ENCODE measurements around the gene ANKLE1.

The ANKLE1 gene

GRCh38 chr19:17281391-17282304 lies at the start of gene ANKLE1:
TSS of gene ANKLE1 (plus strand) at chr19:17281901. CDS start at chr19:17281921, 20 bp downstream.
- DNase-seq, result peak in 5 of 14 donors; percentile 12 to 44 (median 19)

GRCh38 chr19:17232258-17232657 lies 49.4 kb upstream of the ANKLE1 start:
- no peak for DNase-seq

GRCh38 chr19:17234911-17235299 lies 46.8 kb upstream of the ANKLE1 start:
- peak in 1 of 14 donors; percentile 15 for DNase-seq

- DNase-seq, result peak in 6 of 14 donors; percentile 6 to 61 (median 32)
Measured at GRCh38 chr19:17235300-17235970, 46.3 kb upstream of the ANKLE1 start.

GRCh38 chr19:17235971-17236777 lies 45.5 kb upstream of the ANKLE1 start:
- DNase-seq, result peak in 1 of 14 donors; percentile 34

- DNase-seq, result peak in 1 of 14 donors; percentile 17
Measured at GRCh38 chr19:17236811-17237543, 44.7 kb upstream of the ANKLE1 start.

GRCh38 chr19:17237747-17238706 lies 43.7 kb upstream of the ANKLE1 start:
- no peak for DNase-seq

- no peak for DNase-seq
Measured at GRCh38 chr19:17240062-17240752, 41.5 kb upstream of the ANKLE1 start.

- no peak for DNase-seq
Measured at GRCh38 chr19:17240826-17241399, 40.8 kb upstream of the ANKLE1 start.

- no peak for DNase-seq
Measured at GRCh38 chr19:17242431-17243208, 39.1 kb upstream of the ANKLE1 start.

GRCh38 chr19:17243211-17243829 lies 38.4 kb upstream of the ANKLE1 start:
- no peak for DNase-seq

- peak in 3 of 14 donors; percentile 12 to 26 (median 19) for DNase-seq
Measured at GRCh38 chr19:17243830-17244617, 37.7 kb upstream of the ANKLE1 start.

- peak in 1 of 14 donors; percentile 56 for DNase-seq
Measured at GRCh38 chr19:17244618-17245534, 36.8 kb upstream of the ANKLE1 start.

GRCh38 chr19:17245535-17245984 lies 36.1 kb upstream of the ANKLE1 start, which contains the start of gene NR2F6:
TSS of gene NR2F6 (minus strand) at chr19:17245919. CDS start at chr19:17245220, 699 bp downstream.
- DNase-seq, result no peak

- DNase-seq, result peak in 2 of 14 donors; percentile 47 to 53
Measured at GRCh38 chr19:17246681-17247425, 34.8 kb upstream of the ANKLE1 start.
